H9 (cell line): Measurements from ENCODE around the gene CADM3. TPM values are rescaled to one million over a fixed set of nuclear protein-coding genes. Genes with fewer than 3 reads are reported as not detected.

Experiments used
- DNase-seq: peaks from one replicate; pipeline ENCODE4 v3.0.0-alpha.2; 2017
- H2AFZ ChIP-seq: one replicate; pipeline ENCODE4 v1.6.1; 2013; ENCODE audit warnings: mild to moderate bottlenecking, low read length, control low read depth, moderate library complexity
- H2AK5ac ChIP-seq: 2 replicates; pipeline ENCODE4 v1.6.1; 2013; ENCODE audit warnings: low read length, control low read depth, mixed read lengths; ENCODE audit not compliant: insufficient read length
- H2BK120ac ChIP-seq: one replicate; pipeline ENCODE4 v1.6.1; 2013; ENCODE audit warnings: low read depth, mild to moderate bottlenecking, low read length, control low read depth, inconsistent platforms; ENCODE audit not compliant: poor library complexity, severe bottlenecking
- H2BK12ac ChIP-seq: 2 replicates; pipeline ENCODE4 v1.6.1; 2013; ENCODE audit warnings: low read length, control low read depth, mixed read lengths, low read depth; ENCODE audit not compliant: insufficient read length
- H2BK15ac ChIP-seq: 2 replicates; pipeline ENCODE4 v1.6.1; 2013; ENCODE audit warnings: low read depth, low read length, control low read depth
- H2BK20ac ChIP-seq: one replicate; pipeline ENCODE4 v1.6.1; 2013; ENCODE audit warnings: low read depth, mild to moderate bottlenecking, low read length, control low read depth, inconsistent platforms; ENCODE audit not compliant: poor library complexity, severe bottlenecking
- H2BK5ac ChIP-seq: 2 replicates; pipeline ENCODE4 v1.6.1; 2013; ENCODE audit warnings: low read length, control low read depth, mixed read lengths; ENCODE audit not compliant: insufficient read length
- H3K14ac ChIP-seq: 2 replicates; pipeline ENCODE4 v1.6.1; 2013; ENCODE audit warnings: low read length, control low read depth; ENCODE audit not compliant: insufficient read depth
- H3K18ac ChIP-seq: 2 replicates; pipeline ENCODE4 v1.6.1; 2013; ENCODE audit warnings: low read depth, mild to moderate bottlenecking, mixed read lengths, low read length, control low read depth; ENCODE audit not compliant: insufficient read length
- H3K23ac ChIP-seq: 2 replicates; pipeline ENCODE4 v1.6.1; 2013; ENCODE audit warnings: low read length, control low read depth, mixed read lengths, low read depth; ENCODE audit not compliant: insufficient read length
- H3K23me2 ChIP-seq: 2 replicates; pipeline ENCODE4 v1.6.1; 2013; ENCODE audit warnings: low read depth, mild to moderate bottlenecking, mixed read lengths, low read length, control low read depth; ENCODE audit not compliant: insufficient read length, poor library complexity, severe bottlenecking
- H3K27ac ChIP-seq: 2 replicates; pipeline ENCODE4 v1.5.1; 2013; ENCODE audit warnings: low read length, control low read depth, mixed read lengths, low read depth; ENCODE audit not compliant: insufficient read length
- H3K27me3 ChIP-seq: 2 replicates; pipeline ENCODE4 v1.6.1; 2013; ENCODE audit warnings: low read length, control low read depth, inconsistent platforms; ENCODE audit not compliant: insufficient read depth
- H3K4ac ChIP-seq: 2 replicates; pipeline ENCODE4 v1.6.1; 2013; ENCODE audit warnings: low read depth, mild to moderate bottlenecking, control low read depth, inconsistent platforms, low read length, moderate library complexity
- H3K4me1 ChIP-seq: 2 replicates; pipeline ENCODE4 v1.6.1; 2013; ENCODE audit warnings: low read length, control low read depth, inconsistent platforms; ENCODE audit not compliant: insufficient read depth
- H3K4me2 ChIP-seq: 2 replicates; pipeline ENCODE4 v1.6.1; 2013; ENCODE audit warnings: low read length, control low read depth, mixed read lengths; ENCODE audit not compliant: insufficient read length, insufficient read depth
- H3K56ac ChIP-seq: 2 replicates; pipeline ENCODE4 v1.6.1; 2013; ENCODE audit warnings: low read depth, mild to moderate bottlenecking, mixed read lengths, low read length, control low read depth; ENCODE audit not compliant: insufficient read length
- H3K79me1 ChIP-seq: 2 replicates; pipeline ENCODE4 v1.6.1; 2013; ENCODE audit warnings: low read depth, mild to moderate bottlenecking, moderate library complexity, low read length, control low read depth, inconsistent platforms; ENCODE audit not compliant: insufficient read depth, poor library complexity, severe bottlenecking
- H3K79me2 ChIP-seq: 2 replicates; pipeline ENCODE4 v1.6.1; 2013; ENCODE audit warnings: low read length, control low read depth, inconsistent platforms; ENCODE audit not compliant: insufficient read depth
- H3K9ac ChIP-seq: 2 replicates; pipeline ENCODE4 v1.6.1; 2013; ENCODE audit warnings: low read length, control low read depth, mixed read lengths; ENCODE audit not compliant: insufficient read length; ENCODE audit errors: extremely low read depth
- H3K9me3 ChIP-seq: one replicate; pipeline ENCODE4 v1.6.1; 2013; ENCODE audit warnings: low read depth, low read length, inconsistent platforms; ENCODE audit not compliant: control insufficient read depth
- H3T11ph ChIP-seq: one replicate; pipeline ENCODE4 v1.6.1; 2013; ENCODE audit warnings: mild to moderate bottlenecking, low read length, control low read depth, inconsistent platforms
- H4K20me1 ChIP-seq: one replicate; pipeline ENCODE4 v1.6.1; 2013; ENCODE audit not compliant: control insufficient read depth, insufficient read length, insufficient read depth
- H4K5ac ChIP-seq: 2 replicates; pipeline ENCODE4 v1.6.1; 2013; ENCODE audit warnings: low read depth, mild to moderate bottlenecking, mixed read lengths, low read length, control low read depth; ENCODE audit not compliant: insufficient read length
- H4K8ac ChIP-seq: replicated peaks from 2 replicates; pipeline ENCODE4 v1.6.1; 2013; ENCODE audit warnings: low read length, control low read depth, mixed read lengths, low read depth; ENCODE audit not compliant: insufficient read length
- H4K91ac ChIP-seq: 2 replicates; pipeline ENCODE4 v1.6.1; 2013; ENCODE audit warnings: low read depth, mild to moderate bottlenecking, moderate library complexity, mixed read lengths, low read length, control low read depth; ENCODE audit not compliant: insufficient read length
- H3K27ac Mint-ChIP-seq, 3 experiments: 2 replicates in 2 of 3; 3 replicates in 1 of 3; pipeline ENCODE4 v1.8.0; 2020 to 2021; ENCODE audit warnings: mixed read lengths in 3 of 3, mild to moderate bottlenecking in 1 of 3, moderate library complexity in 1 of 3
- H3K27me3 Mint-ChIP-seq: 2 replicates; pipeline ENCODE4 v1.8.0; 2021; ENCODE audit warnings: low read depth, mild to moderate bottlenecking, moderate library complexity, mixed read lengths
- H3K36me3 Mint-ChIP-seq, 3 experiments: 2 replicates in 2 of 3; 3 replicates in 1 of 3; pipeline ENCODE4 v1.8.0; 2020 to 2021; ENCODE audit warnings: low read depth in 3 of 3, mixed read lengths in 3 of 3; ENCODE audit not compliant: insufficient read depth in 1 of 3
- H3K4me1 Mint-ChIP-seq, 2 experiments: 2 replicates each; pipeline ENCODE4 v1.8.0; 2020; ENCODE audit warnings: mixed read lengths in 2 of 2
- H3K4me3 Mint-ChIP-seq, 2 experiments: 2 replicates in 1 of 2; 3 replicates in 1 of 2; pipeline ENCODE4 v1.8.0; 2020 to 2021; ENCODE audit warnings: mild to moderate bottlenecking in 2 of 2, mixed read lengths in 2 of 2, moderate library complexity in 1 of 2
- H3K9me3 Mint-ChIP-seq, 2 experiments: 2 replicates in 1 of 2; 3 replicates in 1 of 2; pipeline ENCODE4 v1.8.0; 2020; ENCODE audit warnings: mild to moderate bottlenecking in 2 of 2, mixed read lengths in 2 of 2, moderate library complexity in 1 of 2
- CTCF ChIP-seq: fragments of 200-600 bp; sonication (generic); conservative IDR thresholded peaks from 3 replicates; pipeline ENCODE4 v1.8.0; 2021; ENCODE audit warnings: antibody characterized with exemption, mild to moderate bottlenecking
- WGBS: extraction: QIAGEN DNeasy Blood & Tissue Kit; methylation state at CpG from one replicate; pipeline ENCODE4 v1.1.7; 2013; ENCODE audit warnings: missing lambda C conversion rate, low lambda C conversion rate, mixed read lengths; ENCODE audit not compliant: insufficient read length; ENCODE audit errors: extremely low coverage; 5-methylcytosine and 5-hydroxymethylcytosine counted together
- total RNA-seq: library from RNA; stranded (reverse); gene quantifications from 2 replicates; pipeline ENCODE4 v1.2.1, GENCODE V29; 2021

The CADM3 gene
- total RNA-seq, 1 experiment from 2014 or later = 5.6 TPM

- no CpG with 5 or more reads among the region's 12 CpGs for WGBS
- H2BK120ac ChIP-seq = no peak overlapping the region
- H3K18ac ChIP-seq = no peak overlapping the region
- H2BK15ac ChIP-seq = no peak overlapping the region
- H3K23ac ChIP-seq = no peak overlapping the region
- H4K91ac ChIP-seq = no peak overlapping the region
- H2BK20ac ChIP-seq = no peak overlapping the region
- no peak overlapping the region for H3K4me2 ChIP-seq
- no peaks in the 10 kb centered on the region for H4K20me1 ChIP-seq
- Mint-ChIP-seq H3K4me1 (peaks cover 4 to 9% of the 10 kb centered on the region in 2 experiments), H3K27ac (peak overlapping the region in 1 of 3 experiments; percentile 1; a peak in 1 of 7 replicates), H3K9me3 (no peaks in the 10 kb centered on the region), H3K36me3 (no peaks in the 10 kb centered on the region; a peak in 2 of 7 replicates), H3K27me3 (no peaks in the 10 kb centered on the region), H3K4me3 (no peak overlapping the region)
- no peak overlapping the region for H4K5ac ChIP-seq
- H3K79me2 ChIP-seq = no peaks in the 10 kb centered on the region
- no peak overlapping the region for H2BK12ac ChIP-seq
- no peak overlapping the region for H3K4ac ChIP-seq
- no peak overlapping the region for H3K56ac ChIP-seq
- H3T11ph ChIP-seq = no peak overlapping the region
- no peak overlapping the region for H2BK5ac ChIP-seq
- no peaks in the 10 kb centered on the region for H3K27me3 ChIP-seq
- no peak overlapping the region for H2AFZ ChIP-seq
- H4K8ac ChIP-seq = no peak overlapping the region
- no peaks in the 10 kb centered on the region for H3K23me2 ChIP-seq
- no peaks in the 10 kb centered on the region for H3K4me1 ChIP-seq
- peak; percentile 78 for DNase-seq
- peak; percentile 89 for TF ChIP-seq CTCF
- no peak overlapping the region for H3K14ac ChIP-seq
- no peak overlapping the region for H3K27ac ChIP-seq
- H3K9ac ChIP-seq = no peak overlapping the region
- no peak overlapping the region for H2AK5ac ChIP-seq
- no peaks in the 10 kb centered on the region for H3K79me1 ChIP-seq
- no peaks in the 10 kb centered on the region for H3K9me3 ChIP-seq
These were observed 26.4 kb downstream of the CADM3 start for GRCh38 chr1:159197561-159198557.
